BLaER1 (cell line): Measurements from ENCODE around the gene MCM9.
A peak's percentile ranks its signal among the peaks of the same experiment; 100 is the strongest.

Source experiments
- H3K27ac ChIP-seq: shearing (Covaris generic); formaldehyde crosslinking; 2 replicates; pipeline ENCODE4 v1.8.1; 2022
- H3K27me3 ChIP-seq: shearing (Covaris generic); formaldehyde crosslinking; 2 replicates; pipeline ENCODE4 v1.8.1; 2022
- H3K36me3 ChIP-seq: shearing (Covaris generic); formaldehyde crosslinking; 2 replicates; pipeline ENCODE4 v1.8.1; 2022
- H3K4me1 ChIP-seq: shearing (Covaris generic); formaldehyde crosslinking; 2 replicates; pipeline ENCODE4 v1.8.1; 2022
- H3K4me2 ChIP-seq: shearing (Covaris generic); formaldehyde crosslinking; 2 replicates; pipeline ENCODE4 v1.8.1; 2022
- H3K4me3 ChIP-seq: shearing (Covaris generic); formaldehyde crosslinking; 2 replicates; pipeline ENCODE4 v1.8.1; 2022
- H3K9ac ChIP-seq: shearing (Covaris generic); formaldehyde crosslinking; 2 replicates; pipeline ENCODE4 v1.8.1; 2022
- H3K9me3 ChIP-seq: shearing (Covaris generic); formaldehyde crosslinking; 2 replicates; pipeline ENCODE4 v1.8.1; 2022
- H4K20me1 ChIP-seq: shearing (Covaris generic); formaldehyde crosslinking; 2 replicates; pipeline ENCODE4 v1.8.1; 2022
- Cebpa-rat ChIP-seq: shearing (Covaris generic); IDR thresholded peaks from 2 replicates; pipeline ENCODE4 v1.8.1; 2022

The MCM9 gene

GRCh38 chr6:118965843-118966370, 30.9 kb upstream of the MCM9 start:
- no peaks in the 10 kb centered on the region for H3K27me3 ChIP-seq
- H3K36me3 ChIP-seq, result no peaks in the 10 kb centered on the region
- H3K4me3 ChIP-seq, result no peak overlapping the region
- H3K27ac ChIP-seq, result no peak overlapping the region
- H3K9me3 ChIP-seq, result no peaks in the 10 kb centered on the region
- no peak overlapping the region for H3K4me2 ChIP-seq
- no peaks in the 10 kb centered on the region for H3K4me1 ChIP-seq
- H3K9ac ChIP-seq, result no peak overlapping the region
- no peaks in the 10 kb centered on the region for H4K20me1 ChIP-seq
- no peak for TF ChIP-seq Cebpa-rat

- TF ChIP-seq Cebpa-rat, result no peak
- no peak overlapping the region for H3K27ac ChIP-seq
- no peak overlapping the region for H3K4me2 ChIP-seq
- H3K27me3 ChIP-seq, result no peaks in the 10 kb centered on the region
- no peak overlapping the region for H3K9ac ChIP-seq
- no peaks in the 10 kb centered on the region for H3K4me1 ChIP-seq
- H4K20me1 ChIP-seq, result no peaks in the 10 kb centered on the region
- no peaks in the 10 kb centered on the region for H3K36me3 ChIP-seq
- no peak overlapping the region for H3K4me3 ChIP-seq
- H3K9me3 ChIP-seq, result no peaks in the 10 kb centered on the region
These were observed 30.4 kb upstream of the MCM9 start for GRCh38 chr6:118965371-118965770.

- Histone ChIP-seq H3K27ac (no peak overlapping the region), H4K20me1 (no peaks in the 10 kb centered on the region), H3K4me1 (no peaks in the 10 kb centered on the region), H3K4me3 (no peak overlapping the region), H3K27me3 (no peaks in the 10 kb centered on the region), H3K9ac (no peak overlapping the region), H3K9me3 (no peaks in the 10 kb centered on the region), H3K4me2 (no peak overlapping the region), H3K36me3 (no peaks in the 10 kb centered on the region)
- no peak for TF ChIP-seq Cebpa-rat
These were observed 28.0 kb upstream of the MCM9 start for GRCh38 chr6:118963003-118963402.

- no peaks in the 10 kb centered on the region for H3K4me1 ChIP-seq
- H3K4me3 ChIP-seq, result no peak overlapping the region
- no peak overlapping the region for H3K4me2 ChIP-seq
- no peaks in the 10 kb centered on the region for H3K36me3 ChIP-seq
- TF ChIP-seq Cebpa-rat, result no peak
- no peak overlapping the region for H3K27ac ChIP-seq
- H4K20me1 ChIP-seq, result no peaks in the 10 kb centered on the region
- H3K9ac ChIP-seq, result no peak overlapping the region
- H3K27me3 ChIP-seq, result no peaks in the 10 kb centered on the region
- no peaks in the 10 kb centered on the region for H3K9me3 ChIP-seq
These were observed 24.9 kb upstream of the MCM9 start for GRCh38 chr6:118959903-118960302.

GRCh38 chr6:118953391-118953790, 18.4 kb upstream of the MCM9 start:
- Histone ChIP-seq H3K9me3 (no peaks in the 10 kb centered on the region), H3K9ac (no peak overlapping the region), H3K27me3 (no peaks in the 10 kb centered on the region), H4K20me1 (no peaks in the 10 kb centered on the region), H3K36me3 (no peaks in the 10 kb centered on the region), H3K27ac (no peak overlapping the region), H3K4me2 (no peak overlapping the region), H3K4me1 (no peaks in the 10 kb centered on the region), H3K4me3 (no peak overlapping the region)
- TF ChIP-seq Cebpa-rat, result no peak

GRCh38 chr6:118952683-118953082, 17.7 kb upstream of the MCM9 start:
- Histone ChIP-seq H3K36me3 (no peaks in the 10 kb centered on the region), H3K9ac (no peak overlapping the region), H3K4me1 (no peaks in the 10 kb centered on the region), H3K27me3 (no peaks in the 10 kb centered on the region), H3K27ac (no peak overlapping the region), H3K9me3 (no peaks in the 10 kb centered on the region), H3K4me2 (no peak overlapping the region), H4K20me1 (no peaks in the 10 kb centered on the region), H3K4me3 (no peak overlapping the region)
- TF ChIP-seq Cebpa-rat, result no peak

- Histone ChIP-seq H3K36me3 (no peaks in the 10 kb centered on the region), H3K27ac (no peak overlapping the region), H3K4me2 (no peak overlapping the region), H4K20me1 (no peaks in the 10 kb centered on the region), H3K9ac (no peak overlapping the region), H3K4me3 (no peak overlapping the region), H3K4me1 (no peaks in the 10 kb centered on the region), H3K9me3 (peaks cover 42% of the 10 kb centered on the region), H3K27me3 (no peaks in the 10 kb centered on the region; the same call in 1 of the 2 replicates)
- no peak for TF ChIP-seq Cebpa-rat
These were observed 10.3 kb upstream of the MCM9 start for GRCh38 chr6:118945217-118945616.

GRCh38 chr6:118940770-118941169, 5.8 kb upstream of the MCM9 start:
- no peak overlapping the region for H3K9ac ChIP-seq
- peaks cover 5% of the 10 kb centered on the region for H3K4me1 ChIP-seq
- H3K27ac ChIP-seq, result no peak overlapping the region
- H3K9me3 ChIP-seq, result peaks cover 50% of the 10 kb centered on the region
- H4K20me1 ChIP-seq, result no peaks in the 10 kb centered on the region
- no peak overlapping the region for H3K4me3 ChIP-seq
- no peak for TF ChIP-seq Cebpa-rat
- no peaks in the 10 kb centered on the region; the same call in 1 of the 2 replicates for H3K27me3 ChIP-seq
- no peak overlapping the region for H3K4me2 ChIP-seq
- H3K36me3 ChIP-seq, result peaks cover 5% of the 10 kb centered on the region; the same call in 1 of the 2 replicates

GRCh38 chr6:118939683-118940082, 4.7 kb upstream of the MCM9 start:
- Histone ChIP-seq H3K27me3 (no peaks in the 10 kb centered on the region; the same call in 1 of the 2 replicates), H3K4me3 (no peak overlapping the region), H3K36me3 (peaks cover 5% of the 10 kb centered on the region; the same call in 1 of the 2 replicates), H3K4me1 (peaks cover 11% of the 10 kb centered on the region), H3K27ac (no peak overlapping the region), H4K20me1 (no peaks in the 10 kb centered on the region), H3K9ac (no peak overlapping the region), H3K4me2 (no peak overlapping the region), H3K9me3 (peaks cover 39% of the 10 kb centered on the region)
- TF ChIP-seq Cebpa-rat, result no peak

- Histone ChIP-seq H3K4me1 (peaks cover 20% of the 10 kb centered on the region), H3K9ac (no peak overlapping the region), H3K27me3 (no peaks in the 10 kb centered on the region; the same call in 1 of the 2 replicates), H3K4me3 (no peak overlapping the region), H3K27ac (no peak overlapping the region), H3K36me3 (peaks cover 13% of the 10 kb centered on the region), H4K20me1 (peaks cover 14% of the 10 kb centered on the region), H3K4me2 (peak overlapping the region; percentile 79), H3K9me3 (peaks cover 22% of the 10 kb centered on the region)
- TF ChIP-seq Cebpa-rat, result no peak
These were observed 1.2 kb upstream of the MCM9 start for GRCh38 chr6:118935978-118936703.
